ENCODE data around the gene GNG2.

DNA sequence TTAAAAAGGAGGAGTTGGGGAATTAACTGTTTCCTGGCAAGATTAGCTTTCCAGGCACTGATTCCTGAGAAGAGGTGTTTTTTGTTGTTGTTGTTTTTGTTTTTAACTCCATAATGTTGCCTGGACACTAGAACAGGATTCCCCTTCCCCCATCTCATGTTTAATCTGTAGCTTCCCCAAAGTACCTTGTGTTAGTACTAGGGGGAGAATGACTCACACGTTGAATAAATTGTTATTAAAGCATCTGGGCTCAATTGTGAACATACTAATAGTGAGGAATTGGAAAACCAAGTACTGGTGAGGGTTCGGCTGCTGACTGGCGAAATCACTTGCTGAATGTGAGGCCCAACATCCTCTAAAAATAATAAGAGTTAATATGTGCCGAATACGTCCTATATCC, 1.3 kb upstream of the GNG2 start:
- TF ChIP-seq, protein P1, sequence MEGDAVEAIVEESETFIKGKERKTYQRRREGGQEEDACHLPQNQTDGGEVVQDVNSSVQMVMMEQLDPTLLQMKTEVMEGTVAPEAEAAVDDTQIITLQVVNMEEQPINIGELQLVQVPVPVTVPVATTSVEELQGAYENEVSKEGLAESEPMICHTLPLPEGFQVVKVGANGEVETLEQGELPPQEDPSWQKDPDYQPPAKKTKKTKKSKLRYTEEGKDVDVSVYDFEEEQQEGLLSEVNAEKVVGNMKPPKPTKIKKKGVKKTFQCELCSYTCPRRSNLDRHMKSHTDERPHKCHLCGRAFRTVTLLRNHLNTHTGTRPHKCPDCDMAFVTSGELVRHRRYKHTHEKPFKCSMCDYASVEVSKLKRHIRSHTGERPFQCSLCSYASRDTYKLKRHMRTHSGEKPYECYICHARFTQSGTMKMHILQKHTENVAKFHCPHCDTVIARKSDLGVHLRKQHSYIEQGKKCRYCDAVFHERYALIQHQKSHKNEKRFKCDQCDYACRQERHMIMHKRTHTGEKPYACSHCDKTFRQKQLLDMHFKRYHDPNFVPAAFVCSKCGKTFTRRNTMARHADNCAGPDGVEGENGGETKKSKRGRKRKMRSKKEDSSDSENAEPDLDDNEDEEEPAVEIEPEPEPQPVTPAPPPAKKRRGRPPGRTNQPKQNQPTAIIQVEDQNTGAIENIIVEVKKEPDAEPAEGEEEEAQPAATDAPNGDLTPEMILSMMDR (IDR thresholded peaks at IDR 0.05; ENCODE audit: borderline replicate concordance, extremely low read depth, low read length, poor library complexity, severe bottlenecking) = no peak
- no peak for TF ChIP-seq EZH2 (IDR thresholded peaks at IDR 0.05; ENCODE audit: borderline replicate concordance, low read depth, low read length, severe bottlenecking)
